Measurements from ENCODE around the gene TMEM178B.

TMEM178B gene

DNA sequence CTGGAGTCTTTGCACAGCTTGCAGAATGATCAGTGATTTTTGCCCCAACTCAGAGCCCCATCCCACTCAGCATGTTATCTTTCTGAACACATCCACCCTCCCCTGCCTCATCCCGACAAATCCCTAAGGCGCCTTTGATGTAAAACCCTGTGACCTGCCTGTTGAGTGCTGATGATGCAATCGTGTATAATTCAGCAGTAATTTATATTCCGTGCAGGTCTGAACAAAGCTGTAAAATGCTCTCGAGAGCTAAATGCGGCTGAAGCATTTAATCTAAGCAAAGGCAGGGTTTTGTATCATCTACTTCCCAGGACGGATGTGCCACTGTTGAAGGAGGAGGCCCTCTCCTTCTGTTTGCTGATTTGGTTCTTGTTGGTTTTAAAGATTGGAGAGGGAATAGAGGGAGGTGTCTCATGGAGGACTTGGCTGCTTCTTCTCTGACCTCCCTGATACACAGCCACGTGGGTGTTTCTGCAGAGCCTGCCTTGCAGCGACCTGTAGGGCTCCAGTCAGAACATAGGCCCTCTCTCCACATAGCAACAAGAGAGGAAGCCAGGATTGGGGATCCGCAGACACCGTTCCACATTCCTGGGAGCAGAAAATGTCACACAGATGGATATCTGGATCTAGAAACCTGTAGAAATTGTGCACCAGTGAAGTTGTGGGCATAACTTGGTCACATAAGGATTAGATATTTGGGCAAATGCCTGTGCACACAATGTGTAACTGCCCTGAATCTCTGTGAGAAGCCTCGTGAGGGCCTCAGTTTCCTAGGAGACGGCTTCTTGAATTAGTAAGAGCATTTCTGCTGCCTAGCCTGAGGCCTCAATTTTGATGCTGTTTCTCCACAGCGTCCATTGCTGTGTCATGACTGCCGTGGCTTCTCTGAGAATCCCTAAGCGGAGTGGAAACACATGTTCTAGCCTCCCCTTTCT is 387.2 kb downstream of the TMEM178B start:
- no peak for DNase-seq (ENCODE audit: low read depth in 3 of 3, low spot score in 1 of 3)

DNA sequence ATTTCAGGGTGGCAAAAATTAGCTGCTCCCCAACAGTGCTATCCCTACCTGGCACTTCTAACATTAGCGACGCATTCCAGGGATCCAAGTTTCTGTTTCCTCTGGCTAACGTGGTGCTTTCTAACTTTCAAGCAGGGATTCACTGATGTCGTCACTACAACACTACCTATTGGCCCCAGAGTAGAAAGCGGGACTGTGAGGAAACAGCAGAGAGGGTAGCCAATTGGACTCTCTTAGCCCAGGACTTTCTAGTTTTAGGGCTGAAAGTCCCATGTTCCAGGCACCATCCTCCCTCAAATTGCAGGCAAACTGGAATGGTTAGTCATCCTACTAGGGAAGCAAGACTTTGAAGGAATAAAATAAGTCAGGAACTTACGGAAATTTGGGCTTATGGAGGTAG is 388.1 kb downstream of the TMEM178B start:
- DNase-seq (ENCODE audit: low read depth in 3 of 3, low spot score in 1 of 3): no peak

DNA sequence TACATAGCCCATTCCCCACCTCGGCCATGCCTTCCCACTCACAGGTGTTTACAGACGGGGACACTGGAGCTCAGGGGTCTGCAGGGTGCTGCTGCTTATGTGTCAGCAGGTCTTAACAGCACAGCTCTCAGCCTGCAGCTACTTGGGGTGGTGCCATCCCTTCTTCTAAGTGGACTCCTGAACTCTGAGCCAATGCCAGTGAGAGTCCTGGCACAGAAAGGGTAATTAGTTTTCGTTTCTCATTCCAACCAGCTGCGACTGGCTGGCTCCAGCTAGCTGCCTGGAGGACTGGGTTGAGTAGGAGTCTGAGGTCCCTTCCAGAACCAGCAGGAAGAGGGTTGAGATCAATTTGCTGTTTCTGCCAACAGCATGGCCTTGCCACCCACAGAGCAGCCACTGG is 389.1 kb downstream of the TMEM178B start:
- no peak for DNase-seq (ENCODE audit: low read depth in 3 of 3, low spot score in 1 of 3)

DNA sequence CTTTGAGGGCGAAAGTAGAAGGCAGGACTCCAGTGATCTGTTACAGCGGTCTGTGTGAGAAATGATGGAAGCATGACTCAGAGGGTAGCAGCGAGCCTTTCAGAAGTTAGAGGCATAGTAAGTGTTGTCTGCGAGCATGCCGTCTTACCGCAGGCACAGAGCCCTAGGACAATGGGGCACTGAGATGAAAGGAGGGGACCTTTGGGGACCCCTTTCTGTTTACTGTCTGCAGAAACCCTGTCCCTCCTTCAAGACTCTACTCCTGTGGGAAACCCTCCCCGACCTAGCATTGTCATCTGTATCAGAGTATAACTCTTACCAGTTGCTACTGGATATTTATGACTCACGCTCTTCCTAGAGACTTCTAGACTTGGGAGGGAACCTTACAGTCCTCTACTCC is 390.1 kb downstream of the TMEM178B start:
- no peak for DNase-seq (ENCODE audit: low read depth in 3 of 3, low spot score in 1 of 3)

DNA sequence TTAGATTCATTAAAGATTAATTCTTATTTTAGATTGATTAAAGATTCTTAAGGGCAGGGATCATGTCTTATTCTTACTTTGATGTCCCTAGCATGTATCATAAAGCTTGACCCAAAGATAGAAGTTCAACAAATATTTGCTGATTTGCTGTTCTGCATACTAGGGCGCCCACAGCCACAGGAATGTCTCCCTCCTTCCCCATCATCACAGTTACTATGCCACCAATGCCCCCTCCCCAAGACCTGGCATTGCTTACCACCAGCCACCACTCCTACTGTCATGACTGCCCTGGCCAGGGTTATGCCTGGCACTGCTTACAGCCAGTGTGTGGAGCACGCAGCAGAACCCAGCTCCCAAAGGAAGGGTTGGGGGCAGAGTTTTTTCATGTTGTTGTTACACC is 390.7 kb downstream of the TMEM178B start:
- no peak for DNase-seq (ENCODE audit: low read depth in 3 of 3, low spot score in 1 of 3)

DNA sequence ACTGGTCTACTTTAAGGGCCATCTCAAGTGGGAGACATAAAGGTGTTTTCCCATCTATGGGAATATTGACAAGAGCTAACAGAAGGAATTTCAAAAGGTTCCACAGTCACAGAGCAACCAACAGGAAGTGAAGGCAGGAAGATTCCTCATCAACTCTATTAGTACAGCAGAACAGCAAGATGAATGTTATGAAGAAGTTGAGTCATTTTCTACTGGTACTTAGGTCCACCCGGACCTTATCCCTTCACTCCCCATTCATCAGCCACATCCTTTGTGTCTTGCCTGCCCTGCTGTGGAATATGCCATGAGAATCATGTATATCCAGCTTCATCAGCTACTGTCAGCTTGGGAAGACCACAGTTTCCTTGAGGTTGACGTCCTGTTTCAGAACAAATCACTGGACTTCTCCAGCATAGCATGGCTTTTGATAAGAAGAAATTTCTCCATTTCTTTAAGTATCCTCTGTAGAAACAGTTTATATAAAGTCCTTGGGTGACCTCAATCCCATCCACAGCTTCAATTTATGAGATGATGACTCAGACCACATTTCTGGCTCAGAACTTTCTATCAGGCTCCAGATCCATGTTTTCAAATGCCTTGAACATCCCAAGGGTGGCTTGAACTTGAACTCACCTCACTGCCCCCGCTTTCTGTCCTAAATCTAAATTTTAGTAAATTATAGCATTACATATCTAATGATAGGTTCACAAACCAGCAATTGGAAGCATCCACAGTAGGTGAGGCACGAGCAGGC is 392.5 kb downstream of the TMEM178B start:
- DNase-seq (ENCODE audit: low read depth in 3 of 3, low spot score in 1 of 3): no peak

DNA sequence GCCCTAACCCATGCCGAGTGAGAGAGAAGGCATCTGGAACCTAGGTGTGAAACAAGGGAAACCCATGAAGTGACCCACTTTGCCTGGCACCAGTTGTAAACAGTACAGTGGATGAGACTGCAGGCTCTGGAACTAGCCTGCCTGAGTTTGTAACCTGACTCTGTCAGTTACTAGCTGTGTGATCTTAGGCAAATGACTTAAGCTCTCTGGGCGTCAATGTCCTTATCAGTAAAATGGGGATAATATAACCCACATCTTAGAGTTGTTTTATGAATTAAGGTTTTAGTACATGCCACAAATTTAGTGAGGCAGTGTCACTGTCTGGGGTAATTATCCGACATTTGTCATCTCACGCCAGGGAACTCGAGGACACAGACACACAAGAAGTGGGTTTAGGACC is 394.5 kb downstream of the TMEM178B start:
- no peak for DNase-seq (ENCODE audit: low read depth in 3 of 3, low spot score in 1 of 3)

DNA sequence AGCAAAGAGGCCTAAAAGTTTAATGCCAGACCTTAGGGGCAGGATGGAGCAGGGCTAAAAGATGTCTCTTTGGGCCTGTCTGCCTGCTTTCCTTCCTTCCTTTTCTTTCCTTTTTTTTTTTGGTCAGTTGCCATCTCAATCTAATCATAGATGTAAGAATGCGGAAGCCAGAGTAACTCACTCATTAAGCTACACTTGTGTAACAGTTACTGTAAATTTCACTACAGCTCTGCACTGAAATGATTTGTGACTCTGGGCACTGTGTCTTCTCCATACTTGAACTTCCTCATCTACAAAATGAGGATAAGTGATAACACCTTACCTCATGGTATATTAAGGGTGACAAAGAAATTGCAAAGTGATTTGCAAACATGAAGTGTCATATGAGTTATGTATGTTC is 401.8 kb downstream of the TMEM178B start:
- DNase-seq (ENCODE audit: low read depth in 3 of 3, low spot score in 1 of 3): no peak

DNA sequence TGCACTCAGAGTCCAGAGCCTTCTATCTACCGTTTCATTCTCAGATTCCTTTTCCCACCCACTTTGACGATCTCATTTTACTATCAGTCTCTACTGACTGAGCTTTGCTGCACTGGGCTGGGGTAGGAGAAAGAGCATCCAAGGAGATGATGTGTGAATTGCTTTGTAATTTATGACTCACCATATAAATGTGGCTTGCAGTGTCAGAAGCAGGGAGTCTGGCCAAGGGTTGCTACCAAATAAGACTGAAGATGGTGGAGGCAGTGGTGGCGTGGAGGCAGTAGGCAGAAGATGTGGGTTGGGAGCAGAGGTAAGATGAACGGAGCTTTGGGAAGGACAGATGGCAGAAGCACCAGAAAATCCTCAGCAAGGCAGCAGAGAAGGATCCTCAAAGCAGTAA is 404.0 kb downstream of the TMEM178B start:
- no peak for DNase-seq (ENCODE audit: low read depth in 3 of 3, low spot score in 1 of 3)

DNA sequence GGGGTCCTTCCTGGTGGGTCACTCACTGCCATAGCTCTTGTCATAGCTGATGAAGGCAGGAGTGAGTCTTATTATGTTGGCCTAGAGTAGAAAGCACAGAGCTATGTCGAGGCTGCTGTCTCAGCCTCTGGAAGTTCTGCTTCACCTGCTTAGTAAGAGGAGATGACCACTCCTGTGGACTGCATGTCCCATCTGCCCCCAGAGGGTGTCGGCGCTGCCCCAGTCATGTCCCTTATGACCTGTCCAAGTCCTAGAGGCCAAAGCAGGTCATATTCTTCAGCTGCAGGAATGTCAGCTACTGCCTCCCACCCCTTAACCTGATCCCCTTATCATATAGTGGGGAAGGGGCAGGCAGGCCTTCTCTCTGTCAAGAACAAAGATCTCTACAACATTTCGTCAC is 405.0 kb downstream of the TMEM178B start:
- DNase-seq (ENCODE audit: low read depth in 3 of 3, low spot score in 1 of 3): no peak

DNA sequence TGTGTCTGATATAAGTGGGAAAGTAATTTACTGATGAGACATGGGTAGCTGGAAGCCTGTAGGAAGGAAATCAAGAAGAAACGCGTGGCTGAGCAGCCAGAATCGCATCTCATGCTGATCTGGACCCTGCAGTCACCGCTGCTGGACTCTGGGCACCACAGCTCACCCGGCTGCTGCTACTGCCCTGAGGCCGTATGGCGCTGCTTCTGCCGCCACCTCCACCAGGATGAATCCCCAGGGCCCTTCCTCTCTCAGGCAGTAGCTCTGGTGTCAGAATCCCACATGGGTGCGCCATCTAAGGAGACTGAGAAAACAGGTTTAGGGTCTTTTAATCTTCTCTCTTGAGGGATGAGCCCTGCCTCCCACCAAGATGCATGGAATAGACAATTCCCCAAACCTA is 407.1 kb downstream of the TMEM178B start:
- DNase-seq (ENCODE audit: low read depth in 3 of 3, low spot score in 1 of 3): no peak

DNA sequence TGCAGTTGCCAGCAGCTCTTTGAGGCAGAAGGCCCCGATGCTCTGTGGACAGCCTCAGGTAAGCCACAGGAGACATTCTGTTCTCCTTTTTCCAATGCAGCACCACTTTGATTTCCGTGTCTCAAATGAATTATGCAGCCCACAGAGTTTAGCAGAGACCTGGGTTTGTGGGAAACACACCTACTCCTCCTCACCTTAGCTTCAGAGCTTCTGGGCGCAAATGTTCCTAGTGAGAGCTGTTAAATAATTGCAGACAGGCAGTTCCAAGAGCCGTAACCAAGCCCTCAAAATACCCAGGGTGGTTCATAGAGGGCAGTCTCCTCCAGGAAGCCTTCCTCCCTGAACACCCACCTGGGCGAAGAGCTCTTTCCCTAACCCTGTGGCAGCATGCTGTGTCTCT is 408.1 kb downstream of the TMEM178B start:
- DNase-seq (ENCODE audit: low read depth in 3 of 3, low spot score in 1 of 3): no peak

DNA sequence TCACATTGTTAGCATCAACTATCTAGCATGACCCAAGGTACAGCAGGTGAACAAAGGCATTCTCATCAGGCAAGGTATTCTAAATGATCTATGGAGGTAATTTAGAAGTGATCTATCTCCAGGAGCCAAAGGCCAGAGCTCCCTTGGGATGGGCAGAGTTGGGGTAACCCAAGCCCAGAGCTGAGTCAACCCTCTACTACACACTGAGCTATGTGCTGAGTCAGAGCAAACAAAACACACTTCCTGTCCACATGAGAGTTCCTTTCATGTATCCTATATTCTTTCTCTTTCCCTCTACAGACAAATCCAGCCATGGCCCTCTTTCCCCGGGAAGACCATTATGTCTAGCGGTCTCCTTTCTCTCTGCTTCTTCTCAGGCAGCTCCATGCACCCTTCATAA is 409.2 kb downstream of the TMEM178B start:
- DNase-seq (ENCODE audit: low read depth in 3 of 3, low spot score in 1 of 3): no peak

DNA sequence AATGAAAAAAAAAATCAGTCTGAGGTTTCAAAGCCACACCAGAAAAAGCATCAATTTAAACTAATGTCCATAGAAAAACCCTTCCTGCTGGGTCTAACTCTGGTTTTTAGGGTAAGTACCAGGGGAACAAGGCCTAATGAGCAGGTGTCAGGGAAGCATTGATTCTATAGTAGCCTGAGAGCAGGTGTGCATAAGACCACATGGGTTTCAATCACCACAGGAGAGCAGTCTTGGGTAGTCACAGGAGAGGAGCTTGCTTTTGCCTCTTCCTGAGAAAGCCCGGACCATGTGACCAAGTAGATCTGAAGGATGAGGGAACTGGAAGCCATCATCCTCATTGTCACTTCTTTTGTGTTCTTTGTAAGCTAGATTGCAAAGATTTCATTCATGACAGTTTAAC is 411.0 kb downstream of the TMEM178B start:
- DNase-seq (ENCODE audit: low read depth in 3 of 3, low spot score in 1 of 3): no peak

DNA sequence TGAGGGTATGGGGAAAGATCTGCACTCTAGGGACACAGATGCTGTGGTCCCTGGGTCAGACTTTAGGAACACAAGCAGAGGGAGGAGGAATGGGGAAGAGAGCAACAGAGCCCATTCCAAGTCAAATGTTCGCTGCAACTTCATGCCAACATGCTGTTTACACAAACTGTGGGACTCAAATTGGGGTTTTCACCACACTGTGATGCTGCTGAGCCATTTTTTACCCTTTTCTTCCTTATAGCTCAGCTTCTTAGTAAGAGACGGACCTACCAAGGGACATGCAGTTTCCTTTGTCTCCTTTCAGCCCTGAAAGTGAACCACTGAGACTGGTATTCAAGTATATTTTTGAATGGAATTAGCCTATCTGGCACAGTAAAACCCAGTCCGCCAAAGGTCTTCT is 413.1 kb downstream of the TMEM178B start:
- no peak for DNase-seq (ENCODE audit: low read depth in 3 of 3, low spot score in 1 of 3)

DNA sequence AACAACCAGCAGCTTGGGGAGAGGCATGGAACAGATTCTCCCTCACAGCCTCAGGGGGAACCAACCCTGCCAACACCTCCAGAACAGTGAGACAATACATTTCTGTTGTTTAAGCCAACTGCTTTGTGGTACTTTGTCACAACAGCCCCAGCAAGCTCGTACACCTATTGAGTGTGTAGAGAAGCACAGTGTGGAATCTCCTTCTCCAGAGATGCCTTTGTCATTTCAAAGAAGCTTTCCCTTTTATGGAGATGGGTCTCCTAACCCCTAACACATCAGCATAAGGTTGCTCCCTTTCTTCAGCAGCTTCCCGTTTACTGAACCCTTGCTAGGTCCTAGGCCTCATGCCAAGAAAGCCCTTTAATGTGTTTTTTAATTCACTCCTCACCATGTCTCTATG is 416.6 kb downstream of the TMEM178B start:
- no peak for DNase-seq (ENCODE audit: low read depth in 3 of 3, low spot score in 1 of 3)

DNA sequence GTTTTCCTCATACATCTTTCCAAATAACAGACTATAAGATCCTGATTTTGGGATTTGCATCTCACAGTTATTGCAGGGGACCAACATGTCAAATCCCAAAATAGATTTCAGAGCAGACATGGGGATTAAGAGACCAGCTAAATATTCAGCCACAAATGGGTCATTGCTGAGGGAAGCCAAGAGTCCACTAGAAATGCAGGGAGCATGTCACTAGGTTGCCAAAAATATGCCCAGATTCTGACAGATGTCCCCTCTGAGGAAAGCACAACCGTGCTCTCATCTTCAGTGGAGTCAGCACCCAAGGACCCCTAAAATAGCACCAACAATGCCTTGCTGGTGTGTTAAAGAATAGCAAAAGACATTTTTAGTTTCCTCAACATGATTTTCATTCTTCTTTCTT is 421.2 kb downstream of the TMEM178B start:
- DNase-seq (ENCODE audit: low read depth in 3 of 3, low spot score in 1 of 3): no peak

DNA sequence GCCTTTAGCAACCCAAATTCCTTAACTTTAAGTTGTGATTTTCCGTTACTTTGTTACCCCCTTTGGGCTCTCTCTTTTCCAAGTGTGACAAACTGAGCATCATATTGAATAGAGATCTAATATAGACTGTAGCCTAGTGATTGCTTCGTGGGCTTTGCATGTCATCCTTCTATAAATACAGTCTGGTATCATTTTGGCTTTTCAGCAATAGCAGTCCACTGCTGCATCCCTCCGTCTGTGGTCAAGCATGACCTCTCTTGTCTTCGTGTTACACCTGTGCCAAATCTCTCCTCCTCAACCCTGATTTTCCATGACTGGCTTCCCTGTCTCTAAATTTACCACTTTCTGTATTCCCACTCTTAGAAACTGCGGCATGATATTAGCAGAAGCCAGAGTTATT is 423.5 kb downstream of the TMEM178B start:
- no peak for DNase-seq (ENCODE audit: low read depth in 3 of 3, low spot score in 1 of 3)

DNA sequence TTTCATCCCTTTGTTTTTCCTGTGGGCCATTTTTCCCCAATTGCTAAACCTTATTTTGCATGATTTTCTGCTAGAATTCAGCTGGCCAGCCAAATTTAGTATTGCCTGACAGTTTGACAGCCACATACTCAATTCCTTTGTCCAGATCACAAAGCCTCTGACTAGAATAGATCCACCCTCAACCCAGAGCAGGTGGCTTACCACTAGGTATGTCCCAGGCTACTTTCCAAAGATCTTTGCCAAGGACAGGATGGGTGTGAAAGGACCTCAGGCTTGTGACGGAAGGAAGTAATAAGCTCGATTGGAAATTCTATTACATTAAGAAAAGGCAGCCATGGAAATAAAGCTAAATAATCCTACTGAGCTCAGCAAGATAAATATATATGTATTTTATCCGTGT is 426.7 kb downstream of the TMEM178B start:
- no peak for DNase-seq (ENCODE audit: low read depth in 3 of 3, low spot score in 1 of 3)

DNA sequence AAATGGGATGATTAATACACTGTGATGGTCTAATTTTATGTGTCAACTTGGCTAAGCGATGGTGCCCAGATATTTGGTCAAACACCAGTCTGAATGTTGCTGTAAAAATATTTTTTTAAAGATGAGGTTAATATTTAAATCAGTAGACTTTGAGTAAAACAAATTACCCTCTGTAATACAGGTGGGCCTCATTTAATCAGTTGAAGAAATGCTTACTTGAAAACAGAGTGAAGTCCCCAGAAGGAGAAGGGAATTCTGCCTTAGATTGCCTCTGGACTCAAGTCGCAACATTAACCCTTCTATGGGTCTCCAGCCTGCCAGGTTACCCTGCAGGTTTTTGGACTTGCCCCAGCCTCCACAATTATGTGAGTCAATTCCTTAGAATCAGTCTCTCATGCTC is 427.6 kb downstream of the TMEM178B start:
- no peak for DNase-seq (ENCODE audit: low read depth in 3 of 3, low spot score in 1 of 3)

DNA sequence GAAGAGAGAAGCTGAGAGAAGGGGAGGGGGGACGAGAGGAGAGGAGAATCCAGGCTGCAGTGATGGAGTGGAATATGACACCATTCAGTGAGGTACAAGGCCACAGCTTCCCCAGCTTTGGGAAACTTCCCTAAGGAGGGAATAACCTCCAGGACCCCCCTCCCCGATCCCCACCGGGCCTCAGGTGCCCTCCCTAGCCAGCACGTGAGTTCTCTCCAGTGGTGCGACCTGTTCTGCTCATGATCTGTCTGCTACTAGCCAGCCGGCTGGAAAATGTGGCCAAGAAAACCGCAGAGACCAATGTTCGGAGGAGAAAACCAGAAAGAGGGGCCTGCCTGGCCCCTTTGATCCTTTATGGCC is 437.4 kb downstream of the TMEM178B start:
- DNase-seq (ENCODE audit: low read depth in 3 of 3, low spot score in 1 of 3): no peak

DNA sequence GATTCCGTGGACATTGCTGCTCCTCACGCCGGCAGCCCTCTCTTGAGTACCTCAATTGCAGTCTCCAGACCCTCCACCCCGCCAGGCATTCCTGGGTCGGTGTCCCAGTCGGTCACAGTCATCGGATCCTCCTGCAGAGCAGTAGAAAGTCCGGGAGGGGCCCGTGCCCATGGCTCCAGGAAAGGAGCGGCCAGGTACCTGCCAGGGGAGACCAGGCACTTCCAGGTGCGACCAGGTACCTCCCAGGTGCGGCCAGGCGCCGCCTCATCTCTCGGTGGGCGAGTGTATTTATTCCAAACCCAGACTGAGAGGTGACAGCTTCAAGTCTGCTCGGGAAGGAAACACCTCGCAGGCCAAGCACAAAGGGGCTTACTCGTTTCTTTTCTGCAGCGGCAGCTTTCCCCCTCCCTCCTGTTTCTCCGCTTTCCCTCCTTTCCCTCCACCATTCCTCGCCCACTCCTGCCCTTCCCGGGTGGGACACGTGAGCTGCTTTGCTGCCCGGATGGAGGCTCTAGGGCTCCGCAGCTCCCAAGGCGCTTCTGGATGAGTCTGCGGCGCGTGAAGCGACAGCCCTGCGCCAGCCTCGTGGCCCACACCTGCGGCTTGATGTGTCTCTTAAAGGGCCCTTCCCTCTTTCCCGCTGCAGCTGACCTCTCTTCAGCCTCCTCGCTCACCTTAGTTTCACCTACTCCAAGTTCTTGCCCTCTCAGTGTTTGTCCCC is 438.0 kb downstream of the TMEM178B start:
- DNase-seq (ENCODE audit: low read depth in 3 of 3, low spot score in 1 of 3): no peak

Data from stimulated activated CD4-positive, alpha-beta T cell treated with anti-CD3 and anti-CD28 coated beads, TNF-alpha, amount 100 ng/mL, for 1 hour (primary cell).